Measurements from ENCODE around the gene SH3BP4. TPM values are rescaled to one million over a fixed set of nuclear protein-coding genes. Genes with fewer than 3 reads are reported as not detected.
A peak's percentile ranks its signal among the peaks of the same experiment; 100 is the strongest.

The SH3BP4 gene
- total RNA-seq, 1 experiment from 2014 or later: 20.2 TPM

- DNase-seq (ENCODE audit: low read depth): no peak
These were observed 132.0 kb downstream of the SH3BP4 start for GRCh38 chr2:235083822-235084221.

GRCh38 chr2:235084424-235084823, 132.6 kb downstream of the SH3BP4 start:
- no peak for DNase-seq (ENCODE audit: low read depth)

DNA sequence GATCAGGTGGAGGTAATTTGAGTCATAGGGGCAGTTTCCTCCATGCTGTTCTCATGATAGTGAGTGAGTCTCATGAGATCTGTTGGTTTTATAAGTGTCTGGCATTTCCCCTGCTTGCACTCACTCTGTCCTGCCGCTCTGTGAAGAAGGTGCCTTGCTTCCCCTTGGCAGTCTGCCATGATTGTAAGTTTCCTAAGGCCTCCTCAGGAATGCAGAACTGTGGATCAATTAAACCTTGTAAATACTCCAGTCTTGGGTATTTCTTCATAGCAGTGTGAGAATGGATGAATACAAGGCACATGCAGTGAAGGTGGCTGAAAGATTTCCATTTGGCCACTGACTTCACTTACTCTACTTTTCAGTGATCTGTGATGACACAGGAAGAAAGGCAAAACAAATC, 133.7 kb downstream of the SH3BP4 start:
- DNase-seq (ENCODE audit: low read depth): no peak

- DNase-seq (ENCODE audit: low read depth): no peak
These were observed 134.8 kb downstream of the SH3BP4 start for GRCh38 chr2:235086481-235087184.

DNA sequence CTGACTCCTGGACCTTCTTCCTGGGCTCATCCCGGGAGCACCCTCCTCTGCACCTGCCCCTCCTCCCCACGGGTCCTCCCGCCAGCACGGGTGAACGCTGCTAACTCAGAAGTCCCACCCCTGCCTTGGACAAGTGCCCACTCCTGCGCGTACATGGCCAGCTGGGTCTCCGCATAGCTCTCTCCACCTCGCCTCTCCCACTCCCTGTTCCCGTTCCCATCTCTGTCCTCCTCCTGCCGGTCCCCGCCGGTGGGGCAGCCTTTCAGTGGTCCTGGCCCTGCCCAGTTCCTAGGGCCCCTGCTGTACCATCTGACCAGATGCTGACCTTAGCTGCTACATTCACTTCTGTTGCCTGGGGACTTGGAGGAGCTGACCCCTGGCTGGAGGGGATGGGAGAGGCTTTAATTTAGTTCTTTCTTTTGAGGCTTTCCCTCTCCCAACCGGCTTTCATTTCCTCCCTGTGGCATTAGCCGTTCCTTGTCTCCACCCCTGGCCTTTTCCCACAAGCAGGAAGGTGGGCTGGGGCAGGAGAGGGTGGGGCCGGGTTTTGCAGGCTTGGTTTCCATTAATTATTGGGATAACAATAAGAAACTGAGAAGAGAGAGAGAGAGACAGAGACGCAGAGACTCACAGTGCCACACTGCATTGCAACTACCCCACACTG, 136.1 kb downstream of the SH3BP4 start:
- no peak for DNase-seq (ENCODE audit: low read depth)

- DNase-seq (ENCODE audit: low read depth): peak; percentile 21
These were observed 136.7 kb downstream of the SH3BP4 start for GRCh38 chr2:235088496-235088921.

- no peak for DNase-seq (ENCODE audit: low read depth)
These were observed 139.6 kb downstream of the SH3BP4 start for GRCh38 chr2:235091421-235091820.

DNA sequence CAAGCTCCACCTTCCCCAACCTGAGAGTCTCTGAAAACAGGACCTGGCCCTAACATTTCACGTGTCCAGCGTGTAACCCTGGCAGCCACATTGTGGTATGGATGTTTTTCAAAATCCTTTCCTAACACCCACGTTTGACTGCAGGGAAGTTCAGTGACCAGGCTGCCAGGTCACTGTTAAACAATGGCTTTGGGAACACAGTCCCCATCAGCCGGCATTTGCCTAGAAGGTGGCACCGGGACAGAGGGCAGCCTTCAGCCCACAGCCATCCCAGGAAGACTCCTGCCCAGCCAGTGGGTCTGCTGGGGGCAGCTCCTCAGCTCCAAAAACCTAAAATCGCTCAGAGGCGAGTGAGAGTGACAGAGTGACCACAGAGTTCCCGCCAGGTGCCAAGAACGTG, 140.2 kb downstream of the SH3BP4 start:
- DNase-seq (ENCODE audit: low read depth): no peak

DNA sequence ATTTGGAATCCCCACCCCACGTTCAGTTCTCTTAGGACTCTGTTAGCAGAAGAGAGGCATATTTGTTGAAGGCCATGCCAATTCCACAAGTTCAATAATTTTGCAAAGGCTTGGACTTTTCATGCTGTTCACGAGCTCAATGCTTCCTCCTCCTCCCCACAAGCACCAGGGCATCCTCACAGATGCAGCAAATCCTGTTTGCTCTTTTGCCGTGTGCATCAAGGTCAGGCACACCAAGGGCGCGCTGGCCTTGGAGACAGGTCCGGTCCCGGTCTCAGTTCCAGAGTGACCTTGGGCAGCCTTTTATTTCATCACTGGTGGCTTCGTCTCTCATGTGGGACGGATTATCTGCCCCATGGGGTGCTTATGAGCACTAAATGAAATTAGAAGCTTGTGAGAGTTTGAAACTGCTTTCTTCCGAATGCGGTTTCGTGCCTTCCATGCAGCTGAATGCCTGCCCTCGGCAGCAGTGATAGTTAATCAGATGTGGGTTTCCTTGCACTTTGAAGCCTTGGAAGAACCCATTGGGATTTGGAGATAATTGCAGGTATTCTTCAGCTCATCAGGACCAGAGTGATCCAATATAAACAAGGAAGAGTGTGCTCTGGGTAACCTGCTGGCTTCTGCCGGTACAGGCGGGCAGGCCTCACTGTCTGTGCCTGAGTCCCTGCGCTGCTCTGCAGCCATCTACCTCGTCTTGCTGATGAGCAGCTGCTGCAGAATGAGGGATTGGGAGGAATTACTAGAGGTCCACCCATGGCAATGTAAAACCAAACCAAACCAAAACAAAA, 140.8 kb downstream of the SH3BP4 start:
- no peak for DNase-seq (ENCODE audit: low read depth)

GRCh38 chr2:235094457-235094856, 142.6 kb downstream of the SH3BP4 start:
- no peak for DNase-seq (ENCODE audit: low read depth)

- DNase-seq (ENCODE audit: low read depth): no peak
These were observed 143.8 kb downstream of the SH3BP4 start for GRCh38 chr2:235095569-235095968.

- no peak for DNase-seq (ENCODE audit: low read depth)
These were observed 144.6 kb downstream of the SH3BP4 start for GRCh38 chr2:235096447-235096846.

- DNase-seq (ENCODE audit: low read depth): no peak
These were observed 145.4 kb downstream of the SH3BP4 start for GRCh38 chr2:235097196-235097595.

- no peak for DNase-seq (ENCODE audit: low read depth)
These were observed 146.5 kb downstream of the SH3BP4 start for GRCh38 chr2:235098269-235098668.

- DNase-seq (ENCODE audit: low read depth): peak; percentile 10
These were observed 147.1 kb downstream of the SH3BP4 start for GRCh38 chr2:235098736-235099494.

DNA sequence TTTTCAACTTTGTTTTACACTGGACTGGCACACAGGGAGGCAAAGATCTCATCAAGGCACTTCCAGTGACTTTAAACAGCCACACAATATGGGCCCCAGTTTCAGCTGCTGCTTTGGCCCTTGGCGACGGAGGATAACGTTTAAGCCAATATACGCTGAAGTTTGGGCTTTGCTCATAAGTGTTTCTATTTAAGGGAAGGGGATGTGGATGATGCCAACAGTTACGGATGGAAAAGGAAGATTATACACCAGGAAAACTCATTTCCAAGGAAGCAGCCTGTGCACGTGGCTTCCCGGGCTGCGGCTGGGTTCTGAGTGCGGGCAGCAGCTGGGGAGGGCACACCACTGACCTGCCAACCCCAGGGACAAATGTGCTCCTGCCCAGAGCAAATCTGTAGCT, 151.1 kb downstream of the SH3BP4 start:
- no peak for DNase-seq (ENCODE audit: low read depth)
